Measurements from ENCODE around the gene NFIX.

- TF ChIP-seq, protein P1, sequence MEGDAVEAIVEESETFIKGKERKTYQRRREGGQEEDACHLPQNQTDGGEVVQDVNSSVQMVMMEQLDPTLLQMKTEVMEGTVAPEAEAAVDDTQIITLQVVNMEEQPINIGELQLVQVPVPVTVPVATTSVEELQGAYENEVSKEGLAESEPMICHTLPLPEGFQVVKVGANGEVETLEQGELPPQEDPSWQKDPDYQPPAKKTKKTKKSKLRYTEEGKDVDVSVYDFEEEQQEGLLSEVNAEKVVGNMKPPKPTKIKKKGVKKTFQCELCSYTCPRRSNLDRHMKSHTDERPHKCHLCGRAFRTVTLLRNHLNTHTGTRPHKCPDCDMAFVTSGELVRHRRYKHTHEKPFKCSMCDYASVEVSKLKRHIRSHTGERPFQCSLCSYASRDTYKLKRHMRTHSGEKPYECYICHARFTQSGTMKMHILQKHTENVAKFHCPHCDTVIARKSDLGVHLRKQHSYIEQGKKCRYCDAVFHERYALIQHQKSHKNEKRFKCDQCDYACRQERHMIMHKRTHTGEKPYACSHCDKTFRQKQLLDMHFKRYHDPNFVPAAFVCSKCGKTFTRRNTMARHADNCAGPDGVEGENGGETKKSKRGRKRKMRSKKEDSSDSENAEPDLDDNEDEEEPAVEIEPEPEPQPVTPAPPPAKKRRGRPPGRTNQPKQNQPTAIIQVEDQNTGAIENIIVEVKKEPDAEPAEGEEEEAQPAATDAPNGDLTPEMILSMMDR (IDR thresholded peaks at IDR 0.05; ENCODE audit: extremely low read depth in 1 of 2, insufficient read depth in 1 of 2, low read depth in 1 of 2, low read length in 2 of 2), result no peak
- TF ChIP-seq POLR2A (IDR thresholded peaks at IDR 0.05; ENCODE audit: low read depth, low read length), result no peak
- TF ChIP-seq EZH2 (IDR thresholded peaks at IDR 0.05; ENCODE audit: borderline replicate concordance, low read depth, low read length, severe bottlenecking), result no peak
- no peak for TF ChIP-seq MAX (IDR thresholded peaks at IDR 0.05; ENCODE audit: insufficient read depth, insufficient read length)
- TF ChIP-seq MYC (IDR thresholded peaks at IDR 0.05; ENCODE audit: low read depth, low read length), result no peak
These were observed 82.0 kb downstream of the NFIX start for GRCh38 chr19:13077240-13077639.

Data from endothelial cell of umbilical vein (primary cell).